AG04450 (cell line): ENCODE results near the gene MBTPS2. TPM values are rescaled to one million over a fixed set of nuclear protein-coding genes. Genes with fewer than 3 reads are reported as not detected.

Experiments
- CTCF ChIA-PET: fragments of 300-600, 350-600 bp; formaldehyde crosslinking; extraction: SDS; loops from one replicate; lab custom pipeline; 2022; ENCODE audit warnings: antibody characterized with exemption, inconsistent platforms; lab: Charles Lee
- POLR2A ChIA-PET: fragments of 350-600 bp; formaldehyde crosslinking; extraction: SDS; loops from one replicate; lab custom pipeline; 2021; ENCODE audit warnings: antibody characterized with exemption, inconsistent platforms; lab: Yijun Ruan, JAX
- DNase-seq: peaks from one replicate; pipeline ENCODE4 v3.0.0-alpha.2; 2011; ENCODE audit warnings: low read depth, low spot score
- H3K27ac ChIP-seq: one replicate; pipeline ENCODE4 v1.5.1; 2012; ENCODE audit warnings: low read depth, low read length, control low read depth
- H3K27me3 ChIP-seq: one replicate; pipeline ENCODE4 v1.6.0; 2012; ENCODE audit warnings: low read length; ENCODE audit not compliant: control insufficient read depth, insufficient read depth
- H3K4me3 ChIP-seq: 2 replicates; pipeline ENCODE4 v1.5.1; 2011; ENCODE audit warnings: mild to moderate bottlenecking, low read depth, low read length, control low read depth
- H3K9me3 ChIP-seq: 2 replicates; pipeline ENCODE4 v1.5.1; 2012; ENCODE audit warnings: low read length; ENCODE audit not compliant: control insufficient read depth, insufficient read depth
- polyA plus RNA-seq: library from polyadenylated mRNA; depleted of rRNA; stranded (reverse); fragments of >200 nt; gene quantifications from 2 replicates; pipeline ENCODE4 v1.2.3, GENCODE V29; 2011
- TF ChIP-seq, protein P1 (sequence below): IDR thresholded peaks from 2 replicates; pipeline ENCODE4 v1.5.1; 2011; ENCODE audit warnings: low read depth, low read length, control low read depth, inconsistent platforms

The MBTPS2 gene
- polyA plus RNA-seq, 1 experiment = 31.2 TPM

DNA sequence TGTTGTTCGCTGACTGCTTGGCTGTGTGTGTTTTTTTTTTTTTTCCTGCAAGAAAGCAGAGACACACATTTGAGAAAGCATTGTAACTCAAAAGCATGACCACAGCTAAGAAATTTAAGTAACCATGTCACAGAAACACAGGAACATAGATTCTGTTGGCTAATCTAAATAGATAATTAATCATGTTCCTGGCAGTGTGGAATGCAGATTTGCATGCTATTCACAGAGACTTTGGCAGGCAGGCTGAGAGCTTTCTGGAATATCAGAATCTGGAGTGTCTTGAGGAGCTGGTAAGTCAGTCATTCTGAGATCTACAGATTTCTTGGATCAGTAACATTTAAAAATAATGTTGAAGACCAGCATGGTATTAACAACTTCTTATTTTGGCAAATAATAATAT lies 67.8 kb downstream of the MBTPS2 start:
- CTCF ChIA-PET = interaction anchor here (1.0 kb wide), 1 partner anchor 78 kb away, joined by 3 read pairs; no protein-coding TSS in a partner anchor
- TF ChIP-seq, protein P1, sequence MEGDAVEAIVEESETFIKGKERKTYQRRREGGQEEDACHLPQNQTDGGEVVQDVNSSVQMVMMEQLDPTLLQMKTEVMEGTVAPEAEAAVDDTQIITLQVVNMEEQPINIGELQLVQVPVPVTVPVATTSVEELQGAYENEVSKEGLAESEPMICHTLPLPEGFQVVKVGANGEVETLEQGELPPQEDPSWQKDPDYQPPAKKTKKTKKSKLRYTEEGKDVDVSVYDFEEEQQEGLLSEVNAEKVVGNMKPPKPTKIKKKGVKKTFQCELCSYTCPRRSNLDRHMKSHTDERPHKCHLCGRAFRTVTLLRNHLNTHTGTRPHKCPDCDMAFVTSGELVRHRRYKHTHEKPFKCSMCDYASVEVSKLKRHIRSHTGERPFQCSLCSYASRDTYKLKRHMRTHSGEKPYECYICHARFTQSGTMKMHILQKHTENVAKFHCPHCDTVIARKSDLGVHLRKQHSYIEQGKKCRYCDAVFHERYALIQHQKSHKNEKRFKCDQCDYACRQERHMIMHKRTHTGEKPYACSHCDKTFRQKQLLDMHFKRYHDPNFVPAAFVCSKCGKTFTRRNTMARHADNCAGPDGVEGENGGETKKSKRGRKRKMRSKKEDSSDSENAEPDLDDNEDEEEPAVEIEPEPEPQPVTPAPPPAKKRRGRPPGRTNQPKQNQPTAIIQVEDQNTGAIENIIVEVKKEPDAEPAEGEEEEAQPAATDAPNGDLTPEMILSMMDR = no peak
- H3K4me3 ChIP-seq = no peak overlapping the region
- no peak overlapping the region for H3K27ac ChIP-seq
- POLR2A ChIA-PET = no interaction called here
- no peaks in the 10 kb centered on the region for H3K27me3 ChIP-seq
- DNase-seq = no peak
- no peaks in the 10 kb centered on the region for H3K9me3 ChIP-seq

DNA sequence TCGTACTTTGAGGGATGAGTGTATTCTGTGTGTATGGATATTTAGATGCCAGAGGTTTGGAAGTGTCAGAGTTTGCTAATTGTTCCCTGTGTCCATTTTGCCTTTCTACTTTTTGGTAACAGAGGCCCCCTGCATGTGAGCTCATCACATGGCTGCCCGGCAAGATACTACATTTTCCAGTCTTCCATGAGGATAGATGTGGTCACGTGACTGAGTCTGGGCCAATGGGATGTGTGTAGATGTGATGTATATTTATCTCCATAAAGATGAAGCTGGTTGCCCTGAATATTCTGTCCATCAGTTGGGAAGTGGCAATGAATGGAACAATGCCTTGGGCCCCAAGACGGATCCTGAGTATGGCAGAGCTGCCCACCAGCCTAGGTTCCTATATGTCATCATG lies 72.1 kb downstream of the MBTPS2 start:
- Histone ChIP-seq H3K4me3 (no peak overlapping the region), H3K27me3 (no peaks in the 10 kb centered on the region), H3K27ac (no peak overlapping the region), H3K9me3 (no peaks in the 10 kb centered on the region)
- ChIA-PET CTCF (no interaction called here), POLR2A (no interaction called here)
- no peak for DNase-seq
- TF ChIP-seq, protein P1 = no peak

DNA sequence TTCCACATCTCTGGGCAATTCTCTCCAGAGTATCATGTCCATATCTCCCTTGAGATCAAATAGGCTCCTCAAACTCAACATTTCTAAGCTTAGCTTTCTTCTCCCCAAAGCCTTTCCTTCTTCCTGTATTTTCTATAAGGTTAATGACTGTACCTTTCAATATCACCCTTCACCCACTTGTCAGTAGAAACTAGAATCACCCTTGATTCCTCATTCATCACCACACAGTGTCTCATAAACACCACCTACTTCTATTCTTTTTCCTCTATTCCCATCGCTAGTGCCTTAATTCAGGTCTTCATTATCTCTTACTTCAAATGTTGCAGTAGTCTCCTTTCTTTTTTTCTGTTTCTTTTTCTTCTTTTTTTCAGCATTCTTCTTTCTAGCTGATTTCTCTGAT lies 72.8 kb downstream of the MBTPS2 start:
- DNase-seq = no peak
- H3K4me3 ChIP-seq = no peak overlapping the region
- no peaks in the 10 kb centered on the region for H3K9me3 ChIP-seq
- no peaks in the 10 kb centered on the region for H3K27me3 ChIP-seq
- CTCF ChIA-PET = no interaction called here
- POLR2A ChIA-PET = no interaction called here
- TF ChIP-seq, protein P1 = no peak
- H3K27ac ChIP-seq = no peak overlapping the region

DNA sequence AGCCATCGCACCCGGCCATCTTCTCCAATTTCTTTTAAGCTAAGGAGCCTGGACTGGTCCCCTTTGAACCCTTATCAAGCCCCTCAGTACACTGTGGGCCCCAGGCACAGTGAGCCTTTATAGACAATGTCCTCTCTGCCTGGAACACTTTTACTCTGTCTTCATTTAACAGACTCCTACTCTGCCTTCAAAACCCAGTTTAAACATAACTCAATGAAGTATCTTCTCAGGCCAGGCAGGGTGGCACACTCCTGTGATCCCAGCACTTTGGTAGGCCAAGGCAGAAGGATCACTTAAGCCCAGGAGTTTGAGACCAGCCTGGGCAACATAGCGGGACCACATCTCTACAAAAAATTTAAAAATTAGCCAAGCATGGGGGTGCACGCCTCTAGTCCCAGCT lies 73.6 kb downstream of the MBTPS2 start:
- CTCF ChIA-PET = no interaction called here

DNA sequence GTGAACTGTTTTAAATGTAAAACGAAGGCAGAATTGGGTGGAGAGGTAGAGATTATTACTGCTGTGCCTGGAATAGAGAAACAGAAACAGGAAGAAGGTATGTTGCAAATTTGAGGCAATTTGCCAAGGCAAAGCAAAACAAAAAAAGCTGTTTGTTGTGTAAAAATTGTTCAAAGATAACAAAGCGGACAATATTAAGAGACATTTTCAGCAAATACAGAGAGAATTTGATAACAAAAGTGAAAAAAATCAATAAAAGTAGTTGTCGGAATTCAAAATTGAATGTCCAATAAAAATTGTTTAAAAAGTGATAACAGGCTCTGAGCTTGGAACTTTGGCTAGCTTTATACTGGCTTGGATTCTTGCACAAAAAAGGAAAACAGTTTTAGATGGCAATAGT lies 86.7 kb downstream of the MBTPS2 start:
- Histone ChIP-seq H3K9me3 (no peaks in the 10 kb centered on the region), H3K27me3 (no peaks in the 10 kb centered on the region), H3K27ac (peak overlapping the region; percentile 47), H3K4me3 (peak overlapping the region; percentile 10; the same call in 1 of the 2 replicates)
- TF ChIP-seq, protein P1 = no peak
- CTCF ChIA-PET = no interaction called here
- POLR2A ChIA-PET = interaction anchor here (1.4 kb wide), 1 partner anchor 12 kb away, joined by 3 read pairs; no protein-coding TSS in a partner anchor
- no peak for DNase-seq

More for the DNA sequence above, 73.6 kb downstream of the MBTPS2 start:
- Histone ChIP-seq H3K4me3 (no peak overlapping the region), H3K27me3 (no peaks in the 10 kb centered on the region), H3K9me3 (no peaks in the 10 kb centered on the region), H3K27ac (no peak overlapping the region)
- TF ChIP-seq, protein P1 = no peak
- DNase-seq = no peak
- POLR2A ChIA-PET = no interaction called here
